GM19351 (cell line): ENCODE data around the gene GGT5.
"Not testable (repeated sequence)": the region's sequence is repeated elsewhere in the genome, so short reads cannot be mapped to it uniquely, and the experiment has no call there.

Experiments used
- ATAC-seq: cut with Tn5 transposase; IDR thresholded peaks from one replicate; pipeline ENCODE4 v1.9.1; 2021; ENCODE audit warnings: mild to moderate bottlenecking, moderate library complexity; ENCODE audit not compliant: unreplicated experiment

Gene GGT5

GRCh38 chr22:24263479-24263878 is 18.6 kb upstream of the GGT5 start:
- ATAC-seq, result not testable (repeated sequence)

- not testable (repeated sequence) for ATAC-seq
Observed at GRCh38 chr22:24262185-24262749, 17.4 kb upstream of the GGT5 start.

GRCh38 chr22:24259459-24259858 is 14.6 kb upstream of the GGT5 start:
- ATAC-seq, result not testable (repeated sequence)

- ATAC-seq, result not testable (repeated sequence)
Observed at GRCh38 chr22:24256736-24257135, 11.9 kb upstream of the GGT5 start.

- not testable (repeated sequence) for ATAC-seq
Observed at GRCh38 chr22:24256136-24256535, 11.3 kb upstream of the GGT5 start.

GRCh38 chr22:24253126-24253525 is 8.2 kb upstream of the GGT5 start:
- ATAC-seq, result not testable (repeated sequence)

GRCh38 chr22:24251286-24251685 is 6.4 kb upstream of the GGT5 start:
- not testable (repeated sequence) for ATAC-seq

- ATAC-seq, result not testable (repeated sequence)
Observed at GRCh38 chr22:24249413-24249812, 4.5 kb upstream of the GGT5 start.

- ATAC-seq, result not testable (repeated sequence)
Observed at GRCh38 chr22:24248611-24249010, 3.7 kb upstream of the GGT5 start.

GRCh38 chr22:24247564-24248344 is 2.9 kb upstream of the GGT5 start:
- ATAC-seq, result no peak

- no peak for ATAC-seq
Observed at GRCh38 chr22:24247011-24247507, 2.2 kb upstream of the GGT5 start.

- not testable (repeated sequence) for ATAC-seq
Observed at GRCh38 chr22:24245584-24246561, 991 bp upstream of the GGT5 start.

- ATAC-seq, result no peak
Observed at GRCh38 chr22:24244144-24244787, 616 bp downstream of the GGT5 start.

GRCh38 chr22:24243417-24243816 is 1.5 kb downstream of the GGT5 start:
- ATAC-seq, result not testable (repeated sequence)

GRCh38 chr22:24240985-24241692 is 3.7 kb downstream of the GGT5 start:
- not testable (repeated sequence) for ATAC-seq

- no peak for ATAC-seq
Observed at GRCh38 chr22:24240381-24240780, 4.5 kb downstream of the GGT5 start.

- ATAC-seq, result not testable (repeated sequence)
Observed at GRCh38 chr22:24238101-24238694, 6.7 kb downstream of the GGT5 start.

- no peak for ATAC-seq
Observed at GRCh38 chr22:24236656-24237055, 8.2 kb downstream of the GGT5 start.

GRCh38 chr22:24235315-24235714 is 9.6 kb downstream of the GGT5 start:
- no peak for ATAC-seq
